Raji (cell line): ENCODE results near the gene TMPRSS7.
A peak's percentile ranks its signal among the peaks of the same experiment; 100 is the strongest.

Experiments
- POLR2A ChIP-seq: IDR thresholded peaks from 2 replicates; pipeline ENCODE4 v1.6.1; 2011; ENCODE audit warnings: low read depth, low read length, control low read depth; ENCODE audit not compliant: insufficient read depth

Gene TMPRSS7

GRCh38 chr3:112078125-112079083, 43.9 kb downstream of the TMPRSS7 start:
- TF ChIP-seq POLR2A, result no peak

- TF ChIP-seq POLR2A, result no peak
Measured at GRCh38 chr3:112083239-112083638, 48.7 kb downstream of the TMPRSS7 start.

- no peak for TF ChIP-seq POLR2A
Measured at GRCh38 chr3:112084980-112085705, 50.6 kb downstream of the TMPRSS7 start.

GRCh38 chr3:112085735-112086075, 51.2 kb downstream of the TMPRSS7 start:
- no peak for TF ChIP-seq POLR2A

GRCh38 chr3:112086076-112086854, 51.7 kb downstream of the TMPRSS7 start, which contains the start of gene C3orf52:
C3orf52 (plus strand) TSS chr3:112086389; CDS start chr3:112086408, 19 bp downstream.
- TF ChIP-seq POLR2A, result peak; percentile 34

- TF ChIP-seq POLR2A, result no peak
Measured at GRCh38 chr3:112086875-112087524, 52.5 kb downstream of the TMPRSS7 start.

- TF ChIP-seq POLR2A, result no peak
Measured at GRCh38 chr3:112087746-112088145, 53.2 kb downstream of the TMPRSS7 start.

- TF ChIP-seq POLR2A, result no peak
Measured at GRCh38 chr3:112088944-112089343, 54.4 kb downstream of the TMPRSS7 start.

GRCh38 chr3:112089956-112090886, 55.7 kb downstream of the TMPRSS7 start:
- no peak for TF ChIP-seq POLR2A

- no peak for TF ChIP-seq POLR2A
Measured at GRCh38 chr3:112090887-112091586, 56.5 kb downstream of the TMPRSS7 start.

GRCh38 chr3:112092496-112093179, 58.1 kb downstream of the TMPRSS7 start:
- TF ChIP-seq POLR2A, result no peak

- TF ChIP-seq POLR2A, result no peak
Measured at GRCh38 chr3:112093180-112093522, 58.6 kb downstream of the TMPRSS7 start.

GRCh38 chr3:112095731-112096130, 61.2 kb downstream of the TMPRSS7 start:
- TF ChIP-seq POLR2A, result no peak

- TF ChIP-seq POLR2A, result no peak
Measured at GRCh38 chr3:112096176-112096575, 61.6 kb downstream of the TMPRSS7 start.
